Measurements from ENCODE around the gene ULBP3. TPM values are rescaled to one million over a fixed set of nuclear protein-coding genes. Genes with fewer than 3 reads are reported as not detected.

ULBP3 gene
- polyA plus RNA-seq, result 1 to 10 TPM in 1 of 3 donors, under 1 TPM in 2; 0.56 to 1.3 (median 0.67) TPM

DNA sequence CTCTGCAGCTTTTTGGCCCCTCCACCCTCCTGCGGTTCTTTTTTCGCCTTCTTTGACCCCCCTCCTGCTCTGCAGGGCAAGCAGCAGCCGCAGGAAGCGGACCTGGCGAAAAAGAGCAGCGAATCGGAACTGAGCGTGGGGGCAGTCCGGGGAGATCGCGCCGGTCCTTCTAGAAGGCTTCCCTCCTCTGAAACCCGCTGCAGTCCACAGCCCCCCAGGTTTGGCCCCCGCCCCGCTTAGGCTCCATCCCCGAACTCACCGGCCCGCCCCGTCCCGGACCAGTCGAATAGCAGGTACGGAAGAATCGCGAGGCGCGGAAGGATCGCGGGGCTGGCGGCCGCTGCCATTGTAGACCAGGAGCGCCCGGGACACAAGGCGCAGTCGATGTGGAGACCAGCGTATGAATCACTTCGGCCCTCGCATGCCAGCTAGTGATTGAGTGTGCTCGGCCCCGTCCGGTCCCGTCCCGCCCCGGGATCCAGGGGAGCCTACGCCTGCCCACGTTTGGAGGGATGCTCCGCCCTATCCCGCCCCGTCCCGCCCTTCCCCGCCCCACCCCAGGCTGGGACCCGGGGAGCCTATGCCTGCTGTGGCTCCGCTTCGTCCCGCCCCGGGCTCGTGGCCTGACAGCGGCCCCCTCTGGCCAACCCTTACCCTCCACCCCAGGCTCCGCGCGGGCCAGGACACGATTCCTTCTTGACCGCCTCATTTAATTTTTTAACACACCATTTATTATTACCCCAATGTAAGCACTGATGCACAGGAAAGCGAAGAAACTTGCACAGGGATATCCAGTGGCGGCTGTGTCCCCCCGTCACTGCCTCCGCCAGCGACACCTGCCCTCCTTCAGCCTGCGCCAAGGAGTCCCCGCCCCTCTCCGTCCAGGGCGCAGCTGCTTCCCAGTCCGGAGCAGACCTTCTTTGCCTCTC, at the start of gene ULBP3:
Gene ULBP3, minus strand, starts transcription at position 402 of the 929 bp plus-strand sequence. Its CDS starts 55 bp downstream, at position 347.
- no peak within 1 kb of the TSS for H3K27ac ChIP-seq (ENCODE audit: low read depth, low read length)
- 1 to 3% (median 3%) methylated on average over 57 to 72 of the region's 72 CpGs for WGBS, 3 donors

GRCh38 chr6:150118627-150119026, 49.7 kb upstream of the ULBP3 start:
- no peak overlapping the region for H3K27ac ChIP-seq (ENCODE audit: low read depth, low read length)

DNA sequence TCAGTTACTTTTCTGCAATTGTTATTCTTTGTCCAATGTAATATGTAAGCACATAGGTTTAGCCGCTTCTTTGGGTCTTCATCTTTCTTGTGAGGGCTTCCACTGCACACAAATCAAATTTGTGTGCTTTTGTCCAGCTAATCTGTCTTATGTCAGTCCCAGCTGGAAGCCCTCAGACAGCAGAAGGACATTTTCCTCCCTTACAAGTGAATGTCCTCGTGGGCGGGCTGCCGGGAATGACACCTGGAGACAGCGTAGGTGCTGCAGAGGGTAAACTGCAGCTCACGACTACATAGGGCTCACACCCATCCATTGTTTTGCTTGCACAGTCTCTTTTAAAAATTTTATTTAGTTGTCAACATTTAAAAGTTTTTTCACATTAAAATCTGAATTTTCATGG, 49.3 kb upstream of the ULBP3 start:
- no peak overlapping the region for H3K27ac ChIP-seq (ENCODE audit: low read depth, low read length)
- 81 to 94% (median 86%) methylated on average over 6 of the region's 6 CpGs for WGBS, 3 donors

More at GRCh38 chr6:150118627-150119026, 49.7 kb upstream of the ULBP3 start:
- 71 to 89% (median 86%) methylated on average over 9 of the region's 9 CpGs for WGBS, 3 donors

DNA sequence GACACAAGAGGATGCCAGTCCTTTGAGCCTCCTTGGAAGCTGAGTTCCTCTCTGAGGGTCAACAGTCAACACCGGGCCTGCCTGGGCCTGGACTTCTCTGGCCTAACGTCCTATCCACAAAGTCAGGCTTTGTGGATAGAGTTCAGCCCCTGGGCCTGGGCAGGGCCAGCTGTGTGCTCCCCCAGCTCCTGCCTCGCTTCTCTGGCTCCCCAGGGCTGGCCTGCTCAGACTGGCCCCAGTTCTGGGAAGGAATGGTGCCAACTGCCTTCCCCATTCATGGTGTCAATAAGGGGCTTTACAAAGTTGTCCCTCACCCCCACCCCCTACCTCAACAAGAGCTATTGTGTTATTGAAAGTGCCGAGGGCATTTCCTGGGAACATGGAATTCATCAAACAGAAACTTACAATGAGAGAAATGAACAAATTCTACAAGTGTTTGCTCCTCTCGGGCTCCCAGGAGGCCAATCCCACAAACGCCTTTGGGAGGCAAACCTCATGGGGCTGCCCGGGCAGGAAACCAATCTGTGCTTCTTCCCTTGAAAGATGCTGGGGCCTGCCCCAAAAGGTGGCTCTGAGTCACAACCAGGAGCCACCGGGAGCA, 47.4 kb upstream of the ULBP3 start:
- 80 to 89% (median 88%) methylated on average over 8 of the region's 8 CpGs for WGBS, 3 donors
- no peak overlapping the region for H3K27ac ChIP-seq (ENCODE audit: low read depth, low read length)

- H3K27ac ChIP-seq (ENCODE audit: low read depth, low read length), result no peak overlapping the region
- 93 to 97% (median 95%) methylated on average over 23 to 25 of the region's 25 CpGs for whole genome bisulfite sequencing, 3 donors
These were observed 46.8 kb upstream of the ULBP3 start for GRCh38 chr6:150115769-150116168.

- no peak overlapping the region for H3K27ac ChIP-seq (ENCODE audit: low read depth, low read length)
- WGBS, 3 donors, result 77 to 90% (median 86%) methylated on average over 6 of the region's 6 CpGs
These were observed 43.3 kb upstream of the ULBP3 start for GRCh38 chr6:150112233-150112632.

DNA sequence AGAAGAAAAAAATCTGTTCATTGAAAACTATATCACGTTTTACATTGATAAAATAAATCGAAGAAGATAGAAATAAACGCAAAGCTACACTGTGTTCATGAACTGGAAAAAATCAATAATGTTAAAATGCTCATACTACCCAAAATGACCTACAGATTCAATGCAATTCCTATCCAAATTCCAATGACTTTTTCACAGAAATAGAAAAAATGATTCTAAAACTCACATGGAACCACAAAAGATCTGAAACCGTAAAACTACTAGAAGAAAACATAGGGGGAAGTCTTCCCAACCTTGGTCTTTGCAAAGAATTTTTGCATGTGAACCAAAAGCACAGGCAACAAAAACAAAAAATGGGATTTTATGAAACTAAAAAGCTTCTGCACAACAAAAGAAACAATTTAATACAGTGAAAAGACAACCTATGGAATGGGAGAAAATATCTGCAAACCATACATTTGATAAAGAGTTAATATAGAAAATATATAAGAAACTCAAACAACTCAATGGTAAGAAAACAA, 33.9 kb upstream of the ULBP3 start:
- WGBS, 3 donors, result 91 to 96% (median 95%) methylated on average over 4 of the region's 4 CpGs
- no peak overlapping the region for H3K27ac ChIP-seq (ENCODE audit: low read depth, low read length)

GRCh38 chr6:150100745-150101144, 31.8 kb upstream of the ULBP3 start:
- H3K27ac ChIP-seq (ENCODE audit: low read depth, low read length), result no peak overlapping the region
- WGBS, 3 donors, result 92 to 93% (median 93%) methylated on average over 19 of the region's 19 CpGs

DNA sequence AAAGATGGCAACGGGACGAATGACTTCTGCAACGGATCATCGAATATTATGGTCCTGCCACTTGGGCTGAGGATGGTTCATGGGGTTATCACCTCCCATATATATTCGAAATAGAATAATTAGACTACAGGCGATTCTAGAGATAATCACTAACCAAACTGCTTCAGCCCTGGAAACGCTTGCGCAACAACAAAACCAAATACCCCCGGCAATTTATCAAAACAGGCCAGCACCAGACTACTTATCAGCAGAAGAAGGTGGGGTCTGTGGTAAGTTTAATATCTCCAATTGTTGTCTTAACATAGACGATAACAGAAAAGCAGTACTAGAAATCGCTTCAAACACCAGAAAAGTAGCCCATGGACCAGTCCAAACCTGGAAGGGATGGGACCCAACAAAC, 31.0 kb upstream of the ULBP3 start:
- H3K27ac ChIP-seq (ENCODE audit: low read depth, low read length), result no peak overlapping the region
- 82 to 92% (median 87%) methylated on average over 11 of the region's 11 CpGs for WGBS, 3 donors

DNA sequence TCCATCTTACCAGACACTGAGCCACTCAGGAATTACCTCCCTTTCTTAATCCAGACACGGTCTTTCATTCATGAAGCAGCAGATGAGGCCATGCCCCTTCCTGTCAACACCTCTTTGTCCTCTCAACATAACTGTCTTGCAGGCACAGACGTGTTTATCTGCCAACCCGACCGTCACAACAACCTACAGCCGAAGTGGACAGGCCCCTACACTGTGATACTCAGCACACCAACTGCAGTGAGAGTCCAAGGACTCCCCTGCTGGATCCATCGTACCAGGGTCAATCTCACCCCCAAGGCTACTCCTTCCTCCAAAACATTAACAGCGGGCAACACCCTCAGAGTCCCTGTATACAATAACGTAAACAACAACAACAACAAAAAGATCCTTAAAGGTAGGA, 30.6 kb upstream of the ULBP3 start:
- no peak overlapping the region for H3K27ac ChIP-seq (ENCODE audit: low read depth, low read length)
- WGBS, 3 donors, result 87 to 92% (median 92%) methylated on average over 8 of the region's 8 CpGs

DNA sequence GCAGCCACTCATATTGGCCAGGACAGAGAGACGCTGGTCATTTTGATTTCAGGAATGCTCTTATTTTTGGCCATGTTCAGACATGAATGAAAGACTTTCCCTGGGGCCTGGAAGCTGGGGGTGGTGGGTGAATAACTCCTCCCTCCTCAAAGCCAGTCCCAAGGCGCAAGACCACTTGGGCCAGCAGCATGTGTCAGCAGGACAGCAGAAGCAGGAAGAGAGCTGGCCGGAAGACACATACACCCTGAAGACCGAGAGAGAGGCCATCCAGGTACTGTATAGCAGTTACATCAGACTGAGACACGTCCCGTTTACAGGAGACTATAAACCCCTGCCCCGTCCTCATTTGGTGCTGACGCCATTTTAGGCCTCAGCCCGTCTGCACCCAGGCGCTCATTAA, 29.2 kb upstream of the ULBP3 start:
- no peak overlapping the region for H3K27ac ChIP-seq (ENCODE audit: low read depth, low read length)
- 83 to 94% (median 93%) methylated on average over 10 of the region's 10 CpGs for WGBS, 3 donors

DNA sequence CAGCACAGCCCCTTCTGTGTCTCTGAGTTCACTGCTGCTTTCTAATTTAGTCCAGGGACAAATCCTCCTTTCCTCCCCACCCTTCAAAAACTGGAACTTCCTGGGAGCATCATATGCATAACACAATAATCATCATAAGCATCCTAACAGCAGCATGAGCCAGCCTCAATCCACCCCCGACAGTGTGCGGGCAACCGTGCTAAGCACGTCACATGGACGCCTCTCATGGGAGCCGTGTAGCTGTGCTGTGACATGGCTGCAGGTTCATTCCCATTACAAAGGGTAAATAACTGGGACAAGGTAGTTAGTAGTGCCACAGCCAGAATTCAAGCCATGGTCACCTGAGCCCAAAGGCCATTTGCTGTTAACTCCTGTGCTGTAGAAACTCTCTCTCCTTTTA, 24.5 kb upstream of the ULBP3 start:
- WGBS, 3 donors, result 77 to 87% (median 86%) methylated on average over 6 of the region's 6 CpGs
- no peak overlapping the region for H3K27ac ChIP-seq (ENCODE audit: low read depth, low read length)

- 62 to 68% (median 62%) methylated on average over 4 of the region's 4 CpGs for WGBS, 3 donors
- H3K27ac ChIP-seq (ENCODE audit: low read depth, low read length), result no peak overlapping the region
These were observed 22.6 kb upstream of the ULBP3 start for GRCh38 chr6:150091476-150091875.

DNA sequence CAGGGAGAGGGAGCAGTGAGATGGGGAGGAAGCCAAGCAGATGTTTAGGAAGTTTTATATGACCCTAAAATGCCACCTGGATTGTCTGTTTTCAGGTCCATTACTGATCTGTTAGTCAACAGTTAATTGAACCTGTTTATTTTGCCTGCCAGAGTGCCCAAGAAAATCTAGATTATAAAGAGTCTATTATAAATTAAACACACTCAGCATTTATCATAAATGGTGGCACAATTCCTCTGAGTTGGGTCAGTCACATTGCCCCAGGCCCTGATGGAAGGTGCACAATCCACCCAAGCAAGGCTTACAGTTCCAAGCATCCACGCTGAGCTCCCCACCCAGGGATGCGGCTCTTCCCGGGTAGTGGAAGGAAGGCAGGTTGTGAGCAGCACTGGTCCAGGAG, 21.4 kb upstream of the ULBP3 start:
- WGBS, 3 donors, result 95 to 98% (median 95%) methylated on average over 3 of the region's 3 CpGs
- no peak overlapping the region for H3K27ac ChIP-seq (ENCODE audit: low read depth, low read length)

DNA sequence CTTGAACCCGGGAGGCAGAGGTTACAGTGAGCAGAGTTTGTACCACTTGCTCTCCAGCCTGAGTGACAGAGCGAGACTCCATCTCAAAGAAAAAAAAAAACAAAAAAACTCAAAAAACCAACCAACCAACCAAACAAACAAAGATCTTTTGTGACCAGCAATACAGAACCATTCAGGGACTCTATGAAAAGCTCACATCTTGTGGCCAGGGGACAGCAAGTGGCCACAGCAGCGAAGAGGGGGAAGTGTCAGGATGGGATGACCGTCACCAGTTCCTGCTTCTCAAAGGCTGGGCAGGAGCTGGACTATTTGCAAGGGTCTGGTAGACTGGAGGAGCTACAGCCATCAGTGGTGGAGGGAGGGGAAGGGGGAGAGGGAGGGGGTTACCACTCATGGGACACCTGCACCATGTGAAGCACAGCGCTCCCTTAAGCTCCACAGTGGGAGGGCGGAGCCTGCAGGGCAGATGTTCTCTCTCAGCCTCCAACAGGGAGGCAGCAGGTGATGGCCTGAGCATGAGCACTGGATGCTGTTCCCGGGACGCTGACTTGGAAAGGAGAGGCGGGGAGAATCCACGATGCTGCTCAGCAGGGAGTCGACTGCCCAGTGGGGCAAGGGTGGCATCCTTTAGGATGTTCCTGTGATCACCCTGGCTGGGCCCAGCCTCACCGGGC, 19.7 kb upstream of the ULBP3 start:
- WGBS, 3 donors, result 85 to 86% (median 86%) methylated on average over 12 of the region's 12 CpGs
- no peak overlapping the region for H3K27ac ChIP-seq (ENCODE audit: low read depth, low read length)

DNA sequence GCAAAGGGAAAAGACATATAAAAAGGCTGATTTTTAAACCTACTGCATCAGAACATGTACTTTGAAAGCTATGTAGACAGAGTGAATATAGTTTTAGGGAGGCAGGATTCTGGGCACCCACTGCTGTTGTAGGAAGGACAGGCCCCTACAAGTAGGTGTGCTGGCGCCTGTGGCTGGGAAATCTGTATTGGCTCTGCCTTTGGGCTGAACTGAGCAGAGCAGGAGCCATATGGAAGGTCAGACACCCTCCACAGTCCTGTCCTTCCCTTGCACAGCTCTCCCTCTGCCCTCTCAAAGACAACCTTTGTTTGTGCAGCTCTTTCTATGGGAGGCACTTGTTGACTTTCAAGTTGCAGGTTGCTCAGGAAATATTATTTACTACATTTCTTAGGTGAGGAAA, 18.4 kb upstream of the ULBP3 start:
- 95 to 100% (median 100%) methylated on average over 1 of the region's 1 CpG for WGBS, 3 donors
- no peak overlapping the region for H3K27ac ChIP-seq (ENCODE audit: low read depth, low read length)

GRCh38 chr6:150086026-150086425, 17.1 kb upstream of the ULBP3 start:
- WGBS, 3 donors, result 87 to 93% (median 91%) methylated on average over 7 of the region's 7 CpGs
- H3K27ac ChIP-seq (ENCODE audit: low read depth, low read length), result no peak overlapping the region

DNA sequence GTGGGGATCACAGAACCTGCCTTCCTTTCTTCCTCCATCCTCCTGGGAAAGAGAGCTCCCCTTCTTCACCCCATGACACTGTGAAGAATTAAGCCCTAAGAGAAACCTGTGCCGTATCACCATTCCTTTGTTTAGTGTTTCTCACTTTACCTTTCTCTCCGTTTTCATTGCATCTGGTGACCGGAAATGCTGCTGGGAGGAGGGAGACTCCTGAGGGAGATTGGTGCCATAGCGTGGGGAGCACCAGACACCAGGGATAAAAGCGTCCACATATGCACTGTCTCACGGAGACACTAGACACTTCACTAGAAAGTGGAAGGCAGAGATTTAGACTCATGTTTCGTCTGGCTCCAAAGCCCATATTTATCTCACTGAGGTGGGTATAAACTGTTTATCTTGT, 15.5 kb upstream of the ULBP3 start:
- no peak overlapping the region for H3K27ac ChIP-seq (ENCODE audit: low read depth, low read length)
- 68 to 81% (median 76%) methylated on average over 7 of the region's 7 CpGs for WGBS, 3 donors

GRCh38 chr6:150083839-150084238, 14.9 kb upstream of the ULBP3 start:
- H3K27ac ChIP-seq (ENCODE audit: low read depth, low read length), result no peak overlapping the region
- WGBS, 3 donors, result 81 to 87% (median 85%) methylated on average over 3 of the region's 3 CpGs
